Stimulated activated CD8-positive, alpha-beta memory T cell treated with anti-CD3 and anti-CD28 coated beads, Interleukin-7, amount 100 ng/mL, for 48 hours (primary cell): ENCODE data around the gene GRPEL1.

Experiments used
- DNase-seq, 2 donors: peaks; one replicate each; pipeline ENCODE4 v3.0.0-alpha.2; 2020; ENCODE audit warnings: low read depth in 1 of 2; ENCODE audit errors: extremely low read depth in 1 of 2

The GRPEL1 gene

DNA sequence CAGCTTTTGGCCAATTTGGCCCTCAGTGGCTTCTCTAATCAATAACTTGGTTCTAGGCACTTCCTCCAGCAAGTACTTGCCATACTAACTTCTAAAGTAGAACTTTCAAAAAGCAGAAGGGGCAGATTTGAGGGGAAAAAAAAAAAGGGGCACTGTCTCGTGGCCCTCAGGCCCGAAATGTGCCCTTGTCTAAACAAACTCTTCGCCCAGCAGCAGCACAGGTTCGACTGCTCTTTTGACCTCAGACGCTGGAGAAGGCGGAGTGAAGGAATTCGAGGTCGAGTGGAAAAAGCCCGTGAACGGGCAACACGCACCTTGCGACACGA, 775 bp downstream of the GRPEL1 start:
- no peak for DNase-seq

DNA sequence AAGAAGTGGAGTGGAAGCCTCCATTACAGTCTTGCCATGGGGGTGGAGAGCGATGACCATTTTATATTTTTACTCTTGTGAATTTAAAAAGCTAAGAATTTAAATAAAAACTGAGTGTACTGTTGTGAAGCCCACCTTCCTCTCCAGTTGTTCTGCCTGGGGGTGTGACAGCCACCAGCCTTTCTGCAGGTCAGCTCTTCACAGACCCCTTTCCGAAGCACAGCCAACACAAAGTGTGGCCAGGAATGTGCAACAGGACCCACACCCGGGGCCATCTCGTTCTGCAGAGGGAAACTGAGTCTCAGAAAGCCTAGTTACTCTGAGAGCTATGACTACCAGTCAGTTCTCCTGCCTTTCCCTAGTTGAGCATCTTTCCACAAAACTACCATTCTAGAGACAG, 1.4 kb downstream of the GRPEL1 start:
- DNase-seq: no peak

DNA sequence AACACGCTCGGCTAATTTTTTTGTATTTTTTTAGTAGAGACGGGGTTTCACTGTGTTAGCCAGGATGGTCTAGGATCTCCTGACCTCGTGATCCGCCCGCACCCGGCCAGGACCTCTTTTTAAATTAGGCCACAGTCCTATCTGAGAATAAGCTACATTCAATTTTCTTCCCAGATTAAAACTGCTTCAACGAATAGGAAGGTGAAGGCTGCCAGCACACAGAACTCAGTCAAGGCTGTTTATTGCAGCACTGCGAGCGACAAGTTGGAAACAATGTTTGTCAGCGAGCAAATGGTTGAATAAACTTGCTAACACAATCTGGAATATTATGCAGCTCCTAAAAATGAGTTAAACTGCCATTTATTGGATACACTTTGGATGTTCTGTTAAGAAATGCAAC, 1.9 kb downstream of the GRPEL1 start:
- no peak for DNase-seq

DNA sequence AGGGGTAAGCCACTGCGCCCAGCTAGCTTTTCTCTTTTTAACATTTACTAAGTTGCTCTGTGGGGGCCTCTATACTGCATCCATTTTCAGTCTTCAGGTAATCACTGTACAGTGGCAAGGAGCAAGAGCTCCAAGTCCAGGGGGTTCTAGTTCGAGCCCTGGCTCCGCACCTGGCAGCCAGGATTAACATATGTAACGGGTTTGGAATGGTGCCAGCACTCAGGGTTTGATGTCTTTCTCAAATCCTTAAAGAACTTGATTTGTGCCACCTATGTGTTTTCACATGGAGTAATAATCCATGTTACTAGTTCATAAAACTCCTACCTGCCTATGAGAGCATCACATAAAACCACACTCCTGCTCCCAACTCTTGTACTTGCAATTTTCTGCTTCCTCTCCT, 4.5 kb downstream of the GRPEL1 start:
- no peak for DNase-seq

DNA sequence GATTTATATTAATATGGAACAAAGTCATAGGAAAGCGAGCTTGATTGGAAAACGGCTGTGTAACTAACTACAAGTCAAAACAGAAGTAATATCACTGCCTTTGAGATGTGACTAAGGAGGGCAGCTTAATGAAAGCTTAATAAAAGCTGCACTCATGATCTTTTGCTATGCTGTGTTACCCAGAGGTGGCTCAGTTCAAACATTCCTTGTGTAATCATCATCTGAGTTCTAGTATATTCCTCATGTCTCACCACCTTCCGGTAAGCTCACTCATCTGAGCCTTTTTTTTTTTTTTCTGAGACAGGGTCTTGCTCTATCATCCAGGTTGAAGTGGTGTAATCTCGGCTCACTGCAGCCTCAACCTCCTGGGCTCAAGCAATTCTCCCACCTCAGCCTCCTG, 5.0 kb downstream of the GRPEL1 start:
- DNase-seq: no peak

DNA sequence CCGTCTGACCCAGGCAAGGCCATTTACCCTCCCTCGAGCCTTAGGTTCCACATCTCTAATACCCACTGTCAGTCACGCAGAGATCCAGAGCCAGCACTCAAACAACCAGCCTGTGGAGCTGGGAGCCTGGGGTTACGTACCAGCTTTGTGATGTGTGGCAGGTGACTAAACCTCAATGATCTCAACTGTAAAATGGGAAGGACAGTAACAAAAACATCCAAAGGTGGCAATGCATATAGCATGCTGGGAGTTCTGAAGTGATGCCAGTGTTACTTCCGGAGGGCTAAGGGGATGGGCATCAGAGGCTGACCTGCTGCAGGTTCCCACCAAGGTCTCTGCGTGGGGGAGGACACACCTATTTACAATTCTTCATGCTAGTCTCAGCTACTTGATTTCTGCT, 6.0 kb downstream of the GRPEL1 start:
- no peak for DNase-seq

DNA sequence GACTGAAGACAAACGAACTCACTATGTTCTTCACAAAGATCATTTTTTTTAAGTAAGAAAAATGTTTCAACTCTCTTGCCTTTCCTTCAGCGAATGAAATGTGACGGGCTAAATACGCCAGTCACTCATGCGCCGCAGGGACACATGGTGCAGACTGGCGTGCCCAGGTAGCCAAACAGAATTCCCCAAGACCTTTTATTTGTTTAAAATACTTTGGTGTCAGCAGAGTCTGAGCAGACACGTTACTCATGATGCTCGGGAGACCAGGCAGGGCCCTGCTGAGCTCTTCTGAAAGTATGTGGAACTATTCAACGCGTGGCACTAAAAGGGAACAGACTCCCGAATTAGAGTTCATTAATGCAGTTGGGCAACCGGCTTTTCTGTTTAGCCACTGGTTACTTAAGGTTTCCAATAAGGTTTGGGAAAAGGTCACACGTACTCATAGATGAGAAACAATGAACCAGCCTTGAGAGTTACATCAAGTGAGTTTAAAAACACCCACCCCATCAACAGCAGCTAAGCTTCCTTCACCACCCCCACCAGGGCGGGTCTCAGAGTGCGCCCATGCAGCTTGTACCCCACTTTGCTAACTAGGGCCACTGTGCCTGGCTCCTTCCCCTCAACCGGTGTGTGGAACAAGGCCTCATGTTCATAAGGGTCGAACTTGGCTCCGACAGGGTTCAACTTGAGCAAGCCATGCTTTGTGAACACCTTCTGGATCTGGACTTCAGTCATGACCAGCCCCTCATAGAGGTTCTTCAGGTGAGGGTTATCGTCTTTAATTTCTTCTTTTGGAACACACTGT, 7.3 kb downstream of the GRPEL1 start:
- DNase-seq: no peak

DNA sequence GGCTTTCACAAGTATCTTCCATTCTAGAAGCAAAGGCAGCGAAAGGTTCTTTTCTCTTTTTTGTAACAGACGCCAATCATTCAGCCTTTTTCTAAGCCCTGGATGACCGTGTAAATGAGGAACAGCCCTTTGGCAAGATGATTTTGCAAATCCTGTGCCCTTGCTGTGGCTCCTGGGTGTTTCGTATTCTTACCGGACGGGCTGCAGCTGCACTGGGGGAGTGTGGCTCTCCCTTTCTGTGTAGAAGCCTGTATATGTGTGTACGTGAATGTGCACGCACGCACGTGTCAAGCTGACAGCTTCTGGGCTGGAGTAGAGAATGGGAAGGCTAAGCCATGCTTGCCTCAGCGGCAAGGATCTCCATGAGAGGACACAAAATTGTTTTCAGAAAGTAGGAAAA, 8.2 kb downstream of the GRPEL1 start:
- no peak for DNase-seq

DNA sequence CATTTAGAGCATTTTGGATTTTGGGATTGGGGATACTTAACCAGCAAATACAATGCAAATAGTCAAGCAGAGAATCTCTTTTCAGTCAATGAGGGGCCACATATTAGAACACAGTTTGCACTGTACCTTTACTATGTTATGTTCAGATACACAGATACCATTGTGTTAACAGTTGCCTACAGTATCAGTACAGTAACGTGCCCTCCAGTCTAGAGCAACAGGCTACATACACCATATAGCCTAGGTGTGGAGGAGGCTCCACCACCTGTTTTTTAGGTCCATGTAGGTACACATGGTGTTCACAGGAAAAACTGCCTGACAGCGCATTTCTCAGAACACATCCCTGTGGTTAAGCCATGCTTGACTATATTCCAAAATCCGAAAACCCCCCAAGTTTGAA, 9.1 kb downstream of the GRPEL1 start:
- no peak for DNase-seq

DNA sequence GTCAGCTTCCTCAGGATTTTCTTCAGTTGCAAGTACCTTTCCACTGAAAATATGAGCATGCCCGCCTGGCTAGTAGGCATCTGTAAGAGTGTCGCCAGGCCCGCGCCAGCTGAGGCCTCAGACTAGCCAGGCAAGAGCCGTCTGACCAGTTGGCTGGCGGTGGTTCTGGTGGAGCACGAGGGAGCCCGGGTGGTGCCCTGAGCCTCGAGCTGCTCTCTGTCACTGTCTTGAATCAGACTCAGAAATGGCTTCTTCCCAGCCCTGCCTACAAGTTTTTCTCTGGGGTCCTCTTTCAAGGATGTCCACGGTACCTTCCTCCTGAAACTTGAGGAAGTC, 11.9 kb downstream of the GRPEL1 start:
- DNase-seq: no peak

DNA sequence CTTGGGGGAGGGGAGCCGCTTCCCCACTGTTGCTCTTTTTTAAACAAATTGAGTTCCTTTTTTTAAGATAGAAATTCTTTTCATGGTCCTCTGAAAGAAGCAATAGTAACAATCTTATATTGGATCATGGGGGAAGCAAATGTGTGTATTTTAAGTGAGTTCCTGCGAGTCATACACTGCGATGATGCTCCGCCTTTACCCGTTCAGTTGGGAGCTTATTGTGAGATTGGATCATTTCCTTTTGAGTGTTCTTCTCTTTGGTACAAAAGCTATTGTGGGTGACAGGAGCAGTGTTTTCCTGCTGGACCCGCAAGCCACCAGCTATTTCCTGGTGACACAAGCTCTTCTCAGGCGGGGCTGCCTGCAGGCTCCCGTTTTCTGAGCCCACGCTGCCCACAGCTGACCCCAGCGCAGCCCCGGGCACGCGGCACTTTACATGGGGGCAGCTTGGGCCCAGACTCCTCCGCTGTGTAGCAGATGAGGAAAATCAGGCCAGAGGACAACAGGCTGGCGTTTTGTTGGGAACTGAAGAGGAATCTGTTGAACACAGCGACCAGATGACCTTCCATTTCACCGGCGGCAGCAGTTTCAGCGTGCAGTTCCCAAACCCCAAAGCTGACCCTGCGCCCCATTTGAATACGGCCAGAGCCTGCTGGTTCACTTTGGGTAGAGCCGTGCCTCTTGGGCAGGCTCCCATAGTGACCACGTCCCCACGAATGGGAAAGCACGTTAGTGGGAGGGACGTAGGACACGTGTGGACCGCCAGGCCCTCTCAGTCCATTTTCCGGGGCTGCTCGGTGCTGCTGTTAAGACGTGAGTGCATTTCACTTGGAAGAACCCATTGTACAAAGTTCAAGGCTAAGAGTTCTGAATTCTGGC, 12.5 kb downstream of the GRPEL1 start:
- no peak for DNase-seq

DNA sequence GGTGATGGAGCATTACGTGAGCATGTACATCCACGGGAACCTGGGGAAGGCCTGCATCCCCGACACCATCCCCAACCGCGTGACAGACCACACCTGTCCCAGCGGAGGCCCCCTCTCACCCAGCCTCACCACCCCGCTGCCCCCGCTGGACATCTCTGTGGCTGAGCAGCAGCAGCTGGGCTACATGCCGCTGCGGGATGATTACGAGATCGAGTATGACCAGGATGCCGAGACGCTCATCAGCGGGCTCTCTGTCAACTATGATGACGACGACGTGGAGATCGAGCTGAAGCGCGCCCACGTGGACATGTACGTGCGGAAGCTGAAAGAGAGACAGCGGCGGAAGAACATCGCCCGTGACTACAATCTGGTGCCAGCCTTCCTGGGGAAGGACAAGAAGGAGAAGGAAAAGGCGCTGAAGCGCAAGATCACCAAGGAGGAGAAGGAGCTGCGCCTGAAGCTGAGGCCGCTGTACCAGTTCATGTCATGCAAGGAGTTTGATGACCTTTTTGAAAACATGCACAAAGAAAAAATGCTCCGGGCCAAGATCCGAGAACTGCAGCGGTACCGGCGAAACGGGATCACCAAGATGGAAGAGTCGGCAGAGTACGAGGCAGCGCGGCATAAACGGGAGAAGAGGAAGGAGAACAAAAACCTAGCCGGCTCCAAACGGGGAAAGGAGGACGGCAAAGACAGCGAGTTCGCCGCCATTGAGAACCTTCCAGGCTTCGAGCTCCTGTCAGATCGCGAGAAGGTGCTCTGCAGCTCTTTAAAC, 13.6 kb downstream of the GRPEL1 start:
- no peak for DNase-seq

DNA sequence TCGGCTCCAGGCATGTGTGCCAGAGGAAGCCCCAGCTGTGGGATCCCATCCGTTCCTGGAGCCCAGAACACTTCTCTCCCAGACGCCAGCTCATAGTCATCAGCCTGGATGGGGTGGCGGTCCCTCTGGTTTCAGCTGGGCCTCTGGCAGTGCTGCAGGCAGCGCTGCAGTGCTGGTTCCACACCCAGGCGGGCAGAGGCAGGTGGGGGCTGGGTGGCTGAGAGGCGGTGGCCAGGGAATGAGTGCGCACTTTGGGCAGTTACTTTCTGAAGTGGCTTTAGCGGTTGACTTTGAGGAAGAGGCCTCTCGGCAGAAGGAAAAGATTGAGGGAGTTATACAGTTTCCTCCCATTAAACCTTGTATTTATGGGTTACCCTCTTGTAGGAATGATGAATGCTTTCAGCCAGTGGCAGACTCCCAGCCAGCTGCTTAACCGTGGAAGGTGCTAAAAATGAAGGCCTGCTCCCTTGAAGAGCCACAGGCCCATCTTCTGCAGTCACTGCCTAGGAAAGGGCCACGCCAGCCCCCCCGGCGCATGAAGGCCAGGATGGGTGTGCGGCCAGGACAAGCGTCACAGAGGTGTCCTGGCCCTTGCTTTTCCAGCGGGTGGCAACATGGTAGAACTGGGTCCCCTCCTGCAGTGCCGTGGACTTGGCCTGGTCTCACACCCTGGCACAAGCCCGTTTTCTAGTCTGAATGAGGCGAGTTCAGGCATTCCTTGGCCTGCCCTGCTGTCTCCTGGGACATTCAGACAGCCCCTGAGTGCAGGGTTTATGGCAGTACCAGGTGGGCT, 14.7 kb downstream of the GRPEL1 start:
- no peak for DNase-seq

DNA sequence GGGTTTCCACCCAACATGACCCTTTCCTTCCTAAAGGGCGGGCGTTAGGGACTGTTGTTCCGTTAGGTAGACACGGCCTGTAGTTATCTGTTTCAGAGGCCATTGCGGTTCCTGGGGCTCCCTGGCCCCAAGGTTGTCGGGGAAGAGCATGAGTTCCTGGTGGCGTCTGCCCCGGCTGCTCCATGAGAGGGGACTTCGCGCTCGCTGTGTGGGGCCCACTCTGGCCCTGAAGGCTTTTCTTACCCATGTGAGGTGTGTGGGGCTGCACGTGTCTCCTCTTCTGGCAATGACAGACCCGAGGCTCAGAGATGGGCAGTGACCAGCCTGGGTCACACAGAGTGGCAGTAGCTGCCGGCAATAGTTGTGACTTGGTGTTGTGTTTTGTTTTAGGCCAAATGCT, 15.6 kb downstream of the GRPEL1 start:
- DNase-seq: no peak

DNA sequence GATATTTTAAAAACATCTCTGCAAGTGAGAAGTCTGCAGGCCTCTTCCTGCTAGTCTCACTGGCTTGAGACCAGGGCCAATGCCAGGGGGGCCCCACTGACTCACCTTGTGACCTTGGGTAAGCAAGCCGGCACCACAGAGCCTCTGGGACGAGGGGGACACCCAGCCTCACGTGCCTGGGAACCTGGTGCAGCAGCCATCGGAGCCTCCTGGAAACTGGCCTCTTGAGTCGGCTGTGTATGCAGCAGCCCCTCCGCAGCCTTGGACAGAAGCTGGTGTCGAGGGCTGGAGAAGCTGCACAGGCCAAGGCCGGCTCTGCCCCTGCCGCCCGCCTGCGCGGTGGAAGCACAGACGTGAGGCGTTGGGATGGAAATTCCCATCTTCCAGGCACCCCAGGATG, 16.0 kb downstream of the GRPEL1 start:
- DNase-seq: no peak

DNA sequence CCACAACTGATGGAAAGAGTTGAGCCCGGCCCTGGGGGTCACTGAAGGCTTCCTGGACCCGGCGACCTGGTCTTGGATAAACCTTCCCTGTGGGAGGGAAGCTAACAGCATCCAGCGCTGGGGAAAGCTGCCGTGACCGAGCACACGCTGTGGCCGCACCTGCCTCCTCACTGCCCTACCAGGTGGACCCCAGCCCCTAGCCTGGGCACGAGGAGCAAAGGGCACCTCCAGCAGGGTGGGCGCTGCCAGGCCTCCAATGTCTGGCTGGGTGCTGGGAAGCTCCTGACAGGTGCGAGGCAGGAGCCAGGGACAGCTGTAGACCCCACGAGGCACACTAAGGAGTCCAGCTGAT, 16.7 kb downstream of the GRPEL1 start:
- no peak for DNase-seq

DNA sequence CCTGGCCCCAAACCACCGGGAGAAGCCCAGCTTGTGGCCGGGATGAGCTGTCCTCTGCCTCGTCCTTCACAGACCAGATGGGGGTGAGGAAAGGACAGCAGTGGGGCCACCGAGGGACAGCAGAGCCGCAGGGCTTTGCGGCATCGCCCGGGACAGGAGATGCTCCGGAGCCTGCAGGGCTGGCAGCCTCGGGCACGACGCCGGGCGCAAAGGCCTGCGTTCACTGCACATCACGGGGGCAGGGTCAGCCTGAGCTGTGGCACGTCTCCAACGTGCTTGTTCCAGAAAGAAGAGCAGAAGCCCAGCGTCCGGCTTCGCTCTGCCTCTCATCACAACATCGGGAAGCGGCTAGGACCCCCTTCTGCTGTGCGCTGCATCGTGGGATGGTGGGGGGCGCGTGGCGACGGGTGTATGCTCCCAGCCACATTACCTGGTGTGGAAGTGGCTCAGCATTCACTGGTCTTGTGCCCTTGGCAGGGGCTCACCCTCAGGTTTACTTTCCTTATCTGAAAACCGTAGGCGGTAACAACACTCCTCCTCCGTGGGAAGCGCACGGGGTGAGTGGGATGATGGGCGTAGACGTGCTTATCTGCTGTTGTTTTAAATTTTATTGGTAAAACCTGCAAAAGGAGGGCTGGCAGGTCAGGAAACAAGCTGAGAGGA, 17.3 kb downstream of the GRPEL1 start:
- DNase-seq: no peak

DNA sequence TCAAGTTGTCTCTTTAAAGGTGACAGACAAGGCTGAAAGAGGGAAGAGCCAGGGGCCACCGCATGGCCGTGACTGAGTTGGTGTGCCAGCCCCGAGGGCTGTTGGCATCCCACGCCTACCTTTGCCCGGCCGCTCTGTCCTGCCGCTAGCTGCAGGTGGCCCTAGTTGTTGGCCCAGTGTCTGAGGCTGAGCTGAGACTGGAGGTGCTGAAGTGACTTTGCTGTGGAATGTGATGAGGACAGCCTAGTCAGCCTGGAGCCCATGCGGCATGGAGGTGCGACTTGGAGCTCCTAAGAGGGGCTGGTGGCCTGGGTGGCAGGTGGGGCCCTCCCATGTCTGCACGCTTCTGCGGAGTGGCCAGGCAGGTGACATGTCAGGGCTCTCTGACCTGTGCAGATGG, 18.1 kb downstream of the GRPEL1 start:
- DNase-seq: no peak

DNA sequence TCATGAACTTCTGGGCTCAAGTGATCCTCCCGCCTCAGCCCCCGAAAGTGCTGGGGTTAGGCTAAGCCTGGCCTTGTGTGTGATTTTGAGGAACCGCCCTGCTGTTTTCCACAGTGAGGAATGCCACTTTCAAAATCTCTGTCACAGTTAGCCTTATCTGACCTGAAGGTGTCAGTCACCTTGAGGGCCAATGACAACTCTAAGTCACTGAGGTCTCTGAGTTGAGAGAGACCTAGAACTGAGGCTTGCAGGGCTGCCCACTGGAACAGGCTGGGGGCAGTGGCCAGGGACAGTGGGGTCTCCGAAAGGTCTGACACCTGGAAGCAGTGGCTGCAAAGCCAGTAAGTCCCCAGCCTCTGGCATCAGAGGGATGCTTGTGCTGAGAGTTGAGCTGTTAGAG, 18.6 kb downstream of the GRPEL1 start:
- no peak for DNase-seq

DNA sequence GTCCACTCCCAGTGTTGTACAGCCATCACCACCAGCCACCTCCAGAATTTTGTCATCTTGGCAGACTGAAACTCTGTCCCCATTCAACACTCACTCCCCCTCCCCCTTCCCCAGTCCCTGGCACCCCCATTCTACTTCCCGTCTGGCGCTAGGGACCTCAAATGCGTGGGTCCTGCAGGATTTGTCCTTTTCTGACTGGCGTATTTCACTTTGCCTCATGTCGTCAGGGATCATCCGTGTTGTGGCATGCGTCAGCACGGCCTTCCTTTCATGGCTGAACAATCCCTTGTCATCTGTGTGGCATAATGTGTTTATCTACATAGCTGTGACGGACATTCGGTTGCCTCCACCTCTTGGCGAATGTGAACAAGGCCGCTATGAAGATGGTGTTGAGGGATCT, 19.2 kb downstream of the GRPEL1 start:
- DNase-seq: no peak

DNA sequence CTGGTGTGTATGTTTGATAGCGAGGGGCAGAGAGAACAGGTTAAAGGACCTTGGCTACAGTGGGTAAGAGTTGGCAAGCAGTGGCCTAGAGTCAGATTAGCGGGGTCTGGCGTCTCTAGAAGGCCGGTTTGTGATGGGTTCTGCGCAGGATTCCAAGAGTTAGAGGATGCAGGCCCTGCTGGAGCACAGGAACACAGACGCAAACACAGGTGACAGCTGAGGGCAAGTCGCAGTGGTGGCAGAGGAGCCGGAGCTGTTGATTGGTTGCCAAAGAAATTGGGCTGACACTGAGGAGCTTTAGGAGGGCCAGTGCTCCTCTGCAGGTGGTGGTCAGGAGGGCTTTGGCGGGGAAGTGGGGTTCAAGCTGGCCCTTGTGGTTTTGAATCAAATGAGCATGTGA, 20.9 kb downstream of the GRPEL1 start:
- DNase-seq: no peak
